ENCODE data around the gene DDX3X.
A peak's percentile ranks its signal among the peaks of the same experiment; 100 is the strongest.
"Not testable (repeated sequence)": the region's sequence is repeated elsewhere in the genome, so short reads cannot be mapped to it uniquely, and the experiment has no call there.

Gene DDX3X
- long read RNA-seq, full-length matches to known transcripts, result 103 of 131 reads
- long read RNA-seq, partial matches to known transcripts, result 23 of 131 reads
- long read RNA-seq, other reads (novel, unspliced or antisense), result 5 of 131 reads

- Histone ChIP-seq H3K27me3 (ENCODE audit: insufficient read depth, poor library complexity, severe bottlenecking) (no peaks in the 10 kb centered on the region), H3K27ac (replicated peaks) (peak within 1 kb of the TSS; percentile 100), H3K4me3 (replicated peaks; ENCODE audit: insufficient read depth, low read length) (peak within 1 kb of the TSS; percentile 69)
- DNase-seq (ENCODE audit: low read depth in 1 of 2, low spot score in 1 of 2), result peak; percentile 78 to 85
- TF ChIP-seq SPI1 (IDR thresholded peaks at IDR 0.05; ENCODE audit: borderline replicate concordance, low read depth) (no peak; the same call in 1 of the 2 replicates), REST (IDR thresholded peaks at IDR 0.05; ENCODE audit: insufficient replicate concordance, low read depth) (peak; percentile 68), POLR2AphosphoS5 (IDR thresholded peaks at IDR 0.05; ENCODE audit: low read depth) (peak; percentile 98)
- TF ChIP-seq, protein P1, sequence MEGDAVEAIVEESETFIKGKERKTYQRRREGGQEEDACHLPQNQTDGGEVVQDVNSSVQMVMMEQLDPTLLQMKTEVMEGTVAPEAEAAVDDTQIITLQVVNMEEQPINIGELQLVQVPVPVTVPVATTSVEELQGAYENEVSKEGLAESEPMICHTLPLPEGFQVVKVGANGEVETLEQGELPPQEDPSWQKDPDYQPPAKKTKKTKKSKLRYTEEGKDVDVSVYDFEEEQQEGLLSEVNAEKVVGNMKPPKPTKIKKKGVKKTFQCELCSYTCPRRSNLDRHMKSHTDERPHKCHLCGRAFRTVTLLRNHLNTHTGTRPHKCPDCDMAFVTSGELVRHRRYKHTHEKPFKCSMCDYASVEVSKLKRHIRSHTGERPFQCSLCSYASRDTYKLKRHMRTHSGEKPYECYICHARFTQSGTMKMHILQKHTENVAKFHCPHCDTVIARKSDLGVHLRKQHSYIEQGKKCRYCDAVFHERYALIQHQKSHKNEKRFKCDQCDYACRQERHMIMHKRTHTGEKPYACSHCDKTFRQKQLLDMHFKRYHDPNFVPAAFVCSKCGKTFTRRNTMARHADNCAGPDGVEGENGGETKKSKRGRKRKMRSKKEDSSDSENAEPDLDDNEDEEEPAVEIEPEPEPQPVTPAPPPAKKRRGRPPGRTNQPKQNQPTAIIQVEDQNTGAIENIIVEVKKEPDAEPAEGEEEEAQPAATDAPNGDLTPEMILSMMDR (IDR thresholded peaks at IDR 0.05; ENCODE audit: insufficient read depth, low read length), result no peak
Measured at GRCh38 chrX:41333744-41334362, at the start of gene DDX3X. Gene DDX3X, plus strand, starts transcription at chrX:41334162. Its CDS starts 91 bp downstream, at chrX:41334253.

DNA sequence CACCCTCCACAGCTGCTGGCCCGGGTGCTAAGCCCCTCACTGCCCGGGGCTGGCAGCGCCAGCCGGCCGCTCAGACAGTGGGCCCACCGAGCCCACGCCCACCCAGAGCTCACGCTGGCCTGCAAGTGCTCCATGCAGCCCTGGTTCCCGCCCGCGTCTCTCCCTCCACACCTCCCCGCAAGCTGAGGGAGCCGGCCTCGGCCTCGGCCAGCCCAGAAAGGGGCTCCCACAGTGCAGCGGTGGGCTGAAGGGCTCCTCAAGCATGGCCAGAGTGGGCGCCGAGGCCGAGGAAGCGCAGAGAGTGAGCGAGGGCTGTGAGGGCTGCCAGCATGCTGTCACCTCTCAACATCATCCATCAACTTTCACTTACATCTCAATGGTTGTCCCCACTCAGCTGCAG lies 48.0 kb upstream of the DDX3X start:
- H3K27me3 ChIP-seq (ENCODE audit: insufficient read depth, poor library complexity, severe bottlenecking); H3K4me3 ChIP-seq (replicated peaks; ENCODE audit: insufficient read depth, low read length); H3K27ac ChIP-seq (replicated peaks); DNase-seq (ENCODE audit: low read depth in 1 of 2, low spot score in 1 of 2): not testable (repeated sequence)

DNA sequence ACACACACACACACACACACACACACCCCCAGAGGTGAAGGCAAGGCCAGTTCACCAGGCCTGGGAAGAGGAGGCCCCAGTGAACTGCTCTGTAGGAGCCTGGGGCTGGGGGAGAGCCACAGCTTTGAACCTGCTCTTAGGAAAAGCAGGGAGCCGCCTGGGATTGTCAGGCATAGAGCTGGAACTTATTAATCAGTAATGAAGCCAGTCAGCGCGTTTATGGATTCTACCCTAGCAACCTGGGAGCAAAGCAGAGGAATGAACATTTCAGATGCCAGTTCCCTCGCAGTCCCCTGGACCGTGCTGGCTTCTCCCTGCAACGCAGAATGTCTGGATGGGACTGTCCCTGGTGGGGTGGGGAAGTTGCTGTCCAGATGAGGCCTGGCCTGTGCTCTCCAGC lies 45.3 kb upstream of the DDX3X start:
- Histone ChIP-seq H3K27me3 (ENCODE audit: insufficient read depth, poor library complexity, severe bottlenecking) (no peaks in the 10 kb centered on the region), H3K27ac (replicated peaks) (no peak overlapping the region), H3K4me3 (replicated peaks; ENCODE audit: insufficient read depth, low read length) (no peak overlapping the region)
- TF ChIP-seq, protein P1 (IDR thresholded peaks at IDR 0.05; ENCODE audit: insufficient read depth, low read length), result no peak
- TF ChIP-seq REST (IDR thresholded peaks at IDR 0.05; ENCODE audit: insufficient replicate concordance, low read depth), result no peak
- no peak for TF ChIP-seq SPI1 (IDR thresholded peaks at IDR 0.05; ENCODE audit: borderline replicate concordance, low read depth)
- TF ChIP-seq GABPA (IDR thresholded peaks at IDR 0.05; ENCODE audit: low read depth), result no peak
- TF ChIP-seq POLR2AphosphoS5 (IDR thresholded peaks at IDR 0.05; ENCODE audit: low read depth), result no peak
- no peak for DNase-seq (ENCODE audit: low read depth in 1 of 2, low spot score in 1 of 2)

DNA sequence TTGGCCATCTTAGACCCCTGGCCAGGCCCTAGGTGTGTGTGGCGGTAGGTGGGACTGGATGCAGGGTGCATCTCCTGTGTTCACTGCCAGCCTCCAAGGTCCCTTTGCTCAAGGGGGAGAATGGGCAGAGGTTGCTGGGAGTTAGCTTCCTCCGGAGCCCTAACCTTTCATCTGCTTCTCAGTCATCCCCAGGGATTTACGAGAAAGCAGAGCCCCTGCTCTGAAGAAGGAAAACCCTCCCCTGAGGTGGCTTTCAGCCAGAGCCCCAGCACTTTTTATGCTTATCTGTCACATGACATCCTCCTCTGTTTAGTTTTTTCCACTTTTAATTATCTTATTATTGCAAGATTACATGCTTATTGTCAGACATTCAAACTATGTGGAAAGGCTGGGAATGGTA lies 44.9 kb upstream of the DDX3X start:
- Histone ChIP-seq H3K27me3 (ENCODE audit: insufficient read depth, poor library complexity, severe bottlenecking) (no peaks in the 10 kb centered on the region), H3K4me3 (replicated peaks; ENCODE audit: insufficient read depth, low read length) (no peak overlapping the region), H3K27ac (replicated peaks) (no peak overlapping the region)
- DNase-seq (ENCODE audit: low read depth in 1 of 2, low spot score in 1 of 2), result no peak
- no peak for TF ChIP-seq POLR2AphosphoS5 (IDR thresholded peaks at IDR 0.05; ENCODE audit: low read depth)
- TF ChIP-seq REST (IDR thresholded peaks at IDR 0.05; ENCODE audit: insufficient replicate concordance, low read depth), result no peak
- no peak for TF ChIP-seq GABPA (IDR thresholded peaks at IDR 0.05; ENCODE audit: low read depth)
- TF ChIP-seq, protein P1 (IDR thresholded peaks at IDR 0.05; ENCODE audit: insufficient read depth, low read length), result no peak
- TF ChIP-seq SPI1 (IDR thresholded peaks at IDR 0.05; ENCODE audit: borderline replicate concordance, low read depth), result no peak

Measured in HL-60 (cell line).